NCI-H2107 (cell line): ENCODE data around the gene NME8.
"Not testable (repeated sequence)": the region's sequence is repeated elsewhere in the genome, so short reads cannot be mapped to it uniquely, and the experiment has no call there.

Source experiments
- DNase-seq: peaks from one replicate; lab custom pipeline; 2025; lab: John Stamatoyannopoulos, UW

NME8 gene, protein sequence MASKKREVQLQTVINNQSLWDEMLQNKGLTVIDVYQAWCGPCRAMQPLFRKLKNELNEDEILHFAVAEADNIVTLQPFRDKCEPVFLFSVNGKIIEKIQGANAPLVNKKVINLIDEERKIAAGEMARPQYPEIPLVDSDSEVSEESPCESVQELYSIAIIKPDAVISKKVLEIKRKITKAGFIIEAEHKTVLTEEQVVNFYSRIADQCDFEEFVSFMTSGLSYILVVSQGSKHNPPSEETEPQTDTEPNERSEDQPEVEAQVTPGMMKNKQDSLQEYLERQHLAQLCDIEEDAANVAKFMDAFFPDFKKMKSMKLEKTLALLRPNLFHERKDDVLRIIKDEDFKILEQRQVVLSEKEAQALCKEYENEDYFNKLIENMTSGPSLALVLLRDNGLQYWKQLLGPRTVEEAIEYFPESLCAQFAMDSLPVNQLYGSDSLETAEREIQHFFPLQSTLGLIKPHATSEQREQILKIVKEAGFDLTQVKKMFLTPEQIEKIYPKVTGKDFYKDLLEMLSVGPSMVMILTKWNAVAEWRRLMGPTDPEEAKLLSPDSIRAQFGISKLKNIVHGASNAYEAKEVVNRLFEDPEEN

DNA sequence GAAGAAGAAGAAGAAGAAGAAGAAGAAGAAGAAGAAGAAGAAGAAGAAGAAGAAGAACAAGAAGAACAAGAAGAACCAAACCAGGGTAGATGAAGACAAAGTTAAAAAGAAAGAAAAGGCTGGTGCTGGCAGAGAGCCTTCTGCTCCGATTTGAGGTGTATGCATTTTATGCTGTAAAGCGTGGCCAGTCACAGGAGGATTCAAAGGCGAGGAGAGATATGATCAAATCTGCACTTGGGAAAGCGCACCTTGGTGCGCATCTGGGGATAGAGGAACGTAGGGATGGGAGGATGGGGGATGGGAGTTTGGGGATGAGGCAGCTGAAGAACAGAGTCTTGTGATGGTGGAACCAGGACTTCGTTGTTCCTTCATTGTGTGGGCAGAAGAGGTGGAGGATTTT lies at the start of gene NME8:
TSS of gene NME8 (plus strand) at position 301 of the 400 bp plus-strand sequence. CDS start 1,670 bp downstream, outside the sequence.
- DNase-seq: no peak

DNA sequence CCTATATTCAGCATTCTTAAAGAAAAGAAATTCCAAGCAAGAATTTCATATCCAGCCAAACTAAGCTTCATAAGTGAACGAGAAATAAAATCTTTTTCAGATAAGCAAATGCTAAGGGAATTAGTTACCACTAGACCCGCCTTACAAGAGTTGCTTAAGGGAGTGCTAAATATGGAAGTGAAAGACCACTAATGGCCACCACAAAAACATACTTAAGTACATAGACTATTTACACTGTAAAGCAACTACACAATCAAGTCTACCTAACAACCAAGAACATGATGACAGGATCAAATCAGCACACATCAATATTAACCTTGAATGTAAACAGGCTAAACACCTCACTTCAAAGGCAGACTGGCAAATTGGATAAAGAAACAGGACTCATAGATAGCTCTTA lies 42.2 kb upstream of the NME8 start:
- DNase-seq: no peak

- DNase-seq: not testable (repeated sequence)
Observed at GRCh38 chr7:37812161-37812580, 36.2 kb upstream of the NME8 start.

DNA sequence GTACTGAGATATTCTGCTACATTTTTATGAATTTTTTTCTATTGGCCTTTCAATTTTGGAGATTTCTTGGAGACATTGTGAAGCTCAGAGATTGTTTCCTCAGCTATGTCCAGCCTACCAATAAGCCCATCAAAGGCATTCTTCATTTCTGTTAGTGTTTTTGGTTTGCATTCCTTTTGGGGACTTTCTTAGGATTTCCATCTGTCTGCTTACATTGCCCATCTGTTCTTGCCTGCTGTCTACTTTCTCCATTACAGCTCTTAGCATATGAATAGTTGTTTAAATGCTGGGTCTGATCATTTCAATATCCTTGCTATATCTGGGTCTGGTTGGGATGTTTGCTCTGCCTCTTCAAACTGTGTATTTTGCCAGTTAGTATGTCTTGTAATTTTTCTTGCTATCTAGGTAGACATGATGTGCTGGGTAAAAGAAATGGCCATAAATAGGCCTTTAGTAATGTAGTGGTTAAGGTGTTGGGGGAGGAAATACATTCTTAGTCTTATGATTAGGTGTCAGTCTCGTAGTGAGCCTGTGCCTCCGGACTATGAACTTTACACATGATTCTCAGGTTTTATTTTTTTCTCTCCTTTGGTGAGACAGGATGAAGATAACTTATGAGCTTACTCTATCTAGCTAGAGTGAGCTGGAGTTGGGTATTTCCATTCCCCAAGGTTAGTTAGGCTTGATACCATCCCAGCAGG lies 32.6 kb upstream of the NME8 start:
- no peak for DNase-seq

DNA sequence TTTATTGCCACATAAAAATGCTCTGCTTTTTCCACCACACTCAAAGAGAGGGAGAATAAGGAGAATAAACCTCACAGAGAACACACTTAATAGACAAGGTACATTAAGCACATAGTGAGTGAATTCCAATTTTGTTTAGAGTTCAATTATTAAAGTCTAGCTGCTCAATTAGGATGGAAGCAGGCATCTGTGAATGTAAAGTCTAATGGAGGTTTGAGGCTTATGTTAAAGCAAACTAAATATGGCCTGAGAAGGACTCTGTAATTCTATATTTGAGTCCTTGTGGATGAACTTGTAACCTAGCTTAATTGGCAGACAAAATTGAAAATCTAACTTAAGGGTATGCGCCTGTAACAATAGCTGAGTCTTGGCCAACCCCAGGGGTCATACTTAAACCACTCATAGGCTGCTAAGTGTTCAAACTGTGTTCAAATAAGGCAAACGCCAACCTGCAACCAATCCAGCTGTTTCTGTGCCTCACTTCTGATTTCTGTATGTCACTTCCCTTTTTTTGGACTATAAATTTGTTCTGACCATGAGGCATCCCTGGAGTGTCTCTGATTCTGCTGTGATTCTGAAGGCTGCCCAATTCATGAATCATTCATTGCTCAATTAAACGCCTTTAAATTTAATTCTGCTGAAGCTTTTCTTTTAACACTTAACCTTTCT lies 31.3 kb upstream of the NME8 start:
- DNase-seq: no peak

DNA sequence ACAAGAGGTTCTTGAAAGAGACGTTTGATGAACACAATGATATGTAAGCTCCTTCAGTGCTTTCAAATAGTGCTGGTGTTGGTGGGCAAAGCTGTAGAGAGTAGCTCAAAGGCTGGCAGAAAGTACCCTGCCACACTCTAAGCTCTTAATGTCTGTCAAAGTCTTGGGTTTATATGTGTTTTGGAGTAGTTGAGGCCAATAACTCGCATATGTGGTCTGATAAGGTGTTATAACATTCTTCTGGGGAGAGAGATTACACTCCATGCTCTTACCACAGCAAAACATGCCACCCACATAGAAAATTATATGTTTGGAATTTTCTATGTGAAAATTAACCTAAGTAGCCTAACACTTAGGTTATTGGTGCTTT lies 30.8 kb upstream of the NME8 start:
- no peak for DNase-seq

DNA sequence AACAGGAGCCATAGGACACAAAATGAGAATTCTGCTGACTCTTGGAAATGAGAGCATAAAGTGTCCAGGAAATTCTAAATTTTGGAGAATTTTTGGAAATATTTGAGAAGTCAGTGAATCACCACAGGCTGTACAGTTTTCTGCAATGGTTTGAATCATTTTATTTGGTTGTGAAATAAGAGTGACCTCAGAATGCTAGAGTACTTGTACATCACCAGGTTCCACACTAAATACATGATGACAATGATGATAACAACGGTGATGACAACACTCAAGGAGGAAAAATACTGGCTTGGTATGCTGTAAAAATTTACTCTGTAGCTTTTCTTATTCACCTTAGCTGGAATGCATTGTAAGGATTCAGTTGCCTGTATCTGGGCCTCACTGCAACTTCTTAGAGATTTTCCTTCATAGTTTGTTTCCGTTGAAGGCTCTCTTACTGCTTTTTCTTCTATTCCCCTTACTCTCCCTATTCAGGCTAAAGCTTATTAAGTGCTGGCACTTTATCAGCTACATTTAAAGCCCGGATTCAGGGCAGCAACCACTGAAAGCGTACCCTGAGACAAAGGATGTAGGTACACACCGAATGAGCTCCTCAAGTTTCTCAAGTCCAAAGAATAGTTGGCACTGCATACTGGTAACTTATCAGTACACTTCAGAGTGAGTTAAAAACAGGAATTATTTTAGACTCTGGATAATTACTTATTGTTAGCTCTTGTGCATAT lies 30.2 kb upstream of the NME8 start:
- no peak for DNase-seq

- no peak for DNase-seq
Observed at GRCh38 chr7:37820708-37821468, 27.5 kb upstream of the NME8 start.

GRCh38 chr7:37822946-37823345 lies 25.5 kb upstream of the NME8 start:
- no peak for DNase-seq

GRCh38 chr7:37823557-37823956 lies 24.8 kb upstream of the NME8 start:
- DNase-seq: no peak

DNA sequence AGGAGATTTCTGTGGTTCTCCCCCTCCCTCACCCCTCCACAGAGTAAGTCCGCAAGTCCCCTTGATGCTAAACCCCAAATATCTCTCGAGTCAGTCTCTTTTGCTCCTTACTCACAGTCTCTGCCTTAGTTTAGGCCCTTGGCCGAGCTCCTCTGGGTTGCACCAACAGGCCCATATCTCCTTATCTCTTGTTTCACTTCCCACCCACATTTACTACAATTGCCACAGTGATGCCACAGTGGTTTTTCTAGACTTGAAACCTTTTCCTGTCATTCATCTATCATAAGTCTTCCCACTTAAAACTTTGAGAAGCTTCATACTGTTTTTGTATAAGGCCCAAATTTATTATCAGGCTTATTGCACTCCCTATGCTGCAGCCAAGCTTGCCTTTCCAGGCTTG lies 23.4 kb upstream of the NME8 start:
- DNase-seq: no peak

- no peak for DNase-seq
Observed at GRCh38 chr7:37826825-37827224, 21.6 kb upstream of the NME8 start.

- DNase-seq: no peak
Observed at GRCh38 chr7:37831244-37831643, 17.2 kb upstream of the NME8 start.

DNA sequence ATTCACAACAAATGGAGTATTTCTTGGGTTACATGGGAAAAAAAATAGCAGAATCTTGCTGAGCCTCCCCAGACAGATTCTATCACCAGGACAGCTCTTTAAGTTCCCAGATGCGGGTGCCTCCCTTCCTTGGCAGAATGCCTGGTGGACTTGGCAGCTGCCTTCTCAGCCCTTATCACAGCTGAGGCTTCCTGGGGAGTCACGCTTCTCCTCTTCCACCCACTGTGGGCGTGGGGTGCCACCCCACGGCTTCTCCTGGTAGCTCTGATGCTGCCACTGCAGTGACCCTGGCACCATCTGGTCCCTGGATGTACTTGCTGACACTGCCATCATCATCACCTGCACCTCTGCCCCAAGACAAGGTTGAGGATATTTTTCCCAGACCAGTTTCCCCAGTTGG lies 16.2 kb upstream of the NME8 start:
- DNase-seq: peak; percentile 17

DNA sequence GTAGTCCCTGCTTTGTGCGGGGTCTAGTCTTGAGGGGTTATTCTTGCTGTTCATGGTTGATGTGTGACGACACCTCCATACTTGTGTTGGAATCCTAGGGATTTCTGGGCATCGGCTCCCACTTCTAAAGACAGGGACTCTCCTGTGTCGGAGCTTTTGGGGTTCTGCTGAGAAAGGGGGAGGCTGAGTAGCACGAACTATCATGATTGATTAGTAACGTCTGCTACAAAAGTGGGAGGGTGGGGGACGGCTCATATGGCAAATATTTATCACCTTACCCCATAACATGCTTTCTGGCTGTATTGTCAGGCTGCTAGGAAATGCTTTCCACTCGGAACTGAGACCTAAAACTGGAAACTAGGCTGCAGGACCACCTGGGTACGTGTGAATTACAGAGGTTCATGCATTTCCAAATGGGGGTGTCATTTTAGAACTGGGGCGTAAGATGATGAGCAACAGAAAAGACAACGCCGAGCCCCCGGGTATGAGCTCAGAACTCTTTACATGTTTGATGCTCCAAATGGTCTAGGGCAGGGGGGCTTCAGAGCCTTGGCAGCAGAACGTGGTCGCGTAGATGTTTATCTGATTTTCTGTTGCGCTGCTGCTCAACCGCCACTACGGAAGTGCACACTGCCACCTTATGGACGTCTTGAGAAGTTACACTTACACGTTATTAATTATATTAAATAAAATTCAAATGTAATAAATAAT lies 15.1 kb upstream of the NME8 start:
- peak; percentile 41 for DNase-seq

- DNase-seq: no peak
Observed at GRCh38 chr7:37833818-37834146, 14.6 kb upstream of the NME8 start.

GRCh38 chr7:37853468-37853867 lies 5.1 kb downstream of the NME8 start:
- DNase-seq: no peak

- DNase-seq: no peak
Observed at GRCh38 chr7:37882086-37882485, 33.7 kb downstream of the NME8 start.

GRCh38 chr7:37893359-37893758 lies 45.0 kb downstream of the NME8 start:
- DNase-seq: no peak

DNA sequence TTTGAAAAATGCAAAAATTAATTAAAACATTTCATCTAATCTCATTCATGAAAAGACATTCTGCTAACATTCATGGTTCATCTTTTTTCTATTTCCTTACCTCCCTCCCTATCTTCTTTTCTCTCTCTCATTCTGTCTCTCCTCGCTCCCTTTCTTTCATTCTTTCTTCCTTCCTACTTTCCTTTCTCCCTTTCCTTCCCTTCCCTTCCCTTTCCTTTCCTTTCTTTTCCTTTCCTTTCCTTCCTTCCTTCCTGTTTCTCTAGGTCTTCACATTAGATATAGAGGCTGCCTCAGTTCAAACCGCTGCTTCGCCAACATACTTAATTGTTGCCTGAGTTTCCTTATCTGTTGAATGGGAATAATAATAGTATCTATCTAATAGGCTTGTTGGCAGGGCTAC lies 46.3 kb downstream of the NME8 start:
- no peak for DNase-seq
